Adipocyte (in vitro differentiated cells): ENCODE measurements around the gene B3GNT3.

Experiments used
- DNase-seq: peaks from one replicate; pipeline ENCODE4 v3.0.0-alpha.2; 2015; ENCODE audit warnings: low read depth
- H3K27me3 ChIP-seq: replicated peaks from 2 replicates; pipeline ENCODE4 v1.7.0; 2013; ENCODE audit warnings: mild to moderate bottlenecking, low read length, moderate library complexity; ENCODE audit not compliant: control insufficient read depth, insufficient read depth
- H3K36me3 ChIP-seq: 2 replicates; pipeline ENCODE4 v1.7.0; 2013; ENCODE audit warnings: low read length, mild to moderate bottlenecking, moderate library complexity; ENCODE audit not compliant: control insufficient read depth, insufficient read depth, severe bottlenecking
- H3K4me1 ChIP-seq: 2 replicates; pipeline ENCODE4 v1.7.0; 2013; ENCODE audit warnings: mild to moderate bottlenecking, low read length, moderate library complexity; ENCODE audit not compliant: control insufficient read depth, insufficient read depth
- H3K4me3 ChIP-seq: 2 replicates; pipeline ENCODE4 v1.7.0; 2013; ENCODE audit warnings: mild to moderate bottlenecking, low read length, moderate library complexity
- H3K9ac ChIP-seq: 2 replicates; pipeline ENCODE4 v1.7.0; 2013; ENCODE audit warnings: mild to moderate bottlenecking, low read length, moderate library complexity
- H3K9me3 ChIP-seq: 2 replicates; pipeline ENCODE4 v1.7.0; 2013; ENCODE audit warnings: mild to moderate bottlenecking, low read length, moderate library complexity; ENCODE audit not compliant: control insufficient read depth

B3GNT3 gene

DNA sequence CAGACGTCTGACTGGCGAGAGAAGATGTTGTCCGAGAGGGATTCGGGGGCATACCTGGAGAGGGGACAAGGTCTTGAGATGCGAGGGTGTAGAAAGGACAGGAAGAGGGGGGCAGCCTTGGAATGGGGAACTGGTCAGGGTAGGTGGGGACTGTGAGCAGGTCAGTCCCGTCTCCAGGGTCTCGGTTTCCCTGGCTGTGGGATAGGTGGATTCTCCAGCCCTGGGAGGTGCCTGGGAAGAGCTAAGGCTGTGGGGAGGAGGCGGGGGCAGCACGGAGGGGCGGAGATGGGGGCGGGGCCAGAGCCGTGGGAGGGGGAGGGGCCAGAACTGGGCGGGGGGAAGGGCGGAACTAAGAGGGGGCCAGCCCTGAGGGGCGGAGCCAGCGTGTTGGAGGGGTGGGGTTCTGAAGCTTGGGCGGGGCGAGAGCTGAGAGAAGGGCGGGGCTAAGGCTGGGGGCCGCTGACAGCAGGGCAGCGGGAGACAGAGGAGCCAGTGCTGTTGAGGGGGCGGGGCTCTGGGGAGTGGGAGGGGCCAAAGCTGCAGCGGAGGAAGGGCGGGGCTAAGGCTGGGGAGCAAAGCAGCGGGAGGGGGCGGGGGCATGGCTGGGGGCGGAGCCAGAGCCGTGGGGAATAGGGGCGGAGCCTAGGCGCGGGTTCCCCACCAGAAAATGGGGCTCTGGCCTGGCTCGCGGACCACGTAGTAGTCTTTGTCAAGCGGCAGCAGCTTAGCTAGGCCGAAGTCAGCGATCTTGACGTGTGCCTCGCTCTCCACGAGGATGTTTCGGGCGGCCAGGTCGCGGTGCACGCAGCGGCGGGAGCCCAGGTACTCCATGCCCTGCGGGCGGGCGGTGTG, 35.9 kb downstream of the B3GNT3 start:
- H3K27me3 ChIP-seq, result peaks cover 4% of the 10 kb centered on the region
- H3K36me3 ChIP-seq, result peaks cover 4% of the 10 kb centered on the region
- peak; percentile 55 for DNase-seq
- H3K4me1 ChIP-seq, result no peaks in the 10 kb centered on the region
- no peaks in the 10 kb centered on the region for H3K9me3 ChIP-seq
- H3K9ac ChIP-seq, result no peak overlapping the region
- H3K4me3 ChIP-seq, result no peak overlapping the region

DNA sequence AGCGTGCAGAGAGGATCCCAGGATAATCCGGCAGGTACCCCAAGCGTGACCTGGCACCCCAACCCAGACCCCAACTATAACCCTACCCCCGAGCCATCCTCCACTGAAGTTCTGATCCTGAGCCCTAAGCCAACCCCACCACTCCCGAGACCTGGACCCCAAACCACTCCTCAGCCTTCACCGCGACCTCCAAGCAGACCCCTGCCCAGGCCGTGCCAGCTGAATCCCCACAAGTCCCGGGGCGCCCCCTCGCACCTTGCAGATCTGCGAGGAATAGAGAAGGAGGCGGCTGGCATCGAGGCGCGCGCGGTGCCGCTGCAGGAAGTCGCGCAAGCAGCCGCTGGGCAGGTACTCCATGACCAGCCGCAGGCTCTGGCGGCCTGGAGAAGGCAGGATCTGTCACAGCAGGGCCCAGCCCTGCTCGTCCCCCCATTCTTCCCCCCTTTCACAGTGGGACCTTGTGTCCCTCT, 36.5 kb downstream of the B3GNT3 start:
- DNase-seq, result no peak
- Histone ChIP-seq H3K9me3 (no peaks in the 10 kb centered on the region), H3K27me3 (peaks cover 4% of the 10 kb centered on the region), H3K9ac (no peak overlapping the region), H3K4me1 (no peaks in the 10 kb centered on the region), H3K36me3 (peaks cover 4% of the 10 kb centered on the region), H3K4me3 (no peak overlapping the region)

DNA sequence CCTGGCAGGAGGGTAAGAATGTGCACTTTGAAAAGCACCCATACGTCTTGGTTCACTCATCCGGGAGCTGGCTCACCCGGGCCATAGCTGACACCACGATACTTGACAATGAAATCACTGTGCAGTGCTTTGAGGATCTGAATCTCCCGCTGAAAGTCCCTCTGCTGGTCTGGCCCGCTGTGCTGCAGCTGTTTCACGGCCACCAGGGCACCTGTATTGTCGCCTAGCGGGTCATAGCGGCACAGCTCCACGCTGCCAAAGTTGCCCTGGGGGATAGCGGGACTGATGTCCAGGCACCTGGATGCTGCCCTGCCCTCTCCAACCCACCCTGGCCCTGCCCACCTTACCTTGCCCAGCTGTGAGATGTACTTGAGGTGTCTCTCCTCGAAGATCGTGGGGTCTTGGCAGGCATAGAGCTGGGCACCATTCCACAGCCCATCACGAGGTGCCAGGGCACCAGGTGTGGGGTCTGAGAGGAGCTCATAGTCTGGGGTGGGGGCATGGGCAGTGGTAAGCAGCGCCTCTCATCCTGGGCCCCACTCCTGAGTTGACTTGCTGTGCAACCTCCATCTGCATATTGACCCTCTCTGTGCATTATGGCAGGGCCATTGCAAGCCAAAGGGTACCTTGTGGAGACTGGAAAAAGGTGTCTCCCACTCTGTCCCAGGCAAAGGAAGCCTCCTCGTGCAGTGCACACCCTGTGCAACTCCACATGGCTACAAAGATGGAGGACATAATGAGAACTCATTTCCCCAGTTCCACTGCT, 37.7 kb downstream of the B3GNT3 start:
- DNase-seq, result no peak
- Histone ChIP-seq H3K36me3 (peaks cover 5% of the 10 kb centered on the region), H3K9me3 (no peaks in the 10 kb centered on the region), H3K9ac (no peak overlapping the region), H3K4me1 (no peaks in the 10 kb centered on the region), H3K27me3 (peaks cover 4% of the 10 kb centered on the region), H3K4me3 (no peak overlapping the region)

DNA sequence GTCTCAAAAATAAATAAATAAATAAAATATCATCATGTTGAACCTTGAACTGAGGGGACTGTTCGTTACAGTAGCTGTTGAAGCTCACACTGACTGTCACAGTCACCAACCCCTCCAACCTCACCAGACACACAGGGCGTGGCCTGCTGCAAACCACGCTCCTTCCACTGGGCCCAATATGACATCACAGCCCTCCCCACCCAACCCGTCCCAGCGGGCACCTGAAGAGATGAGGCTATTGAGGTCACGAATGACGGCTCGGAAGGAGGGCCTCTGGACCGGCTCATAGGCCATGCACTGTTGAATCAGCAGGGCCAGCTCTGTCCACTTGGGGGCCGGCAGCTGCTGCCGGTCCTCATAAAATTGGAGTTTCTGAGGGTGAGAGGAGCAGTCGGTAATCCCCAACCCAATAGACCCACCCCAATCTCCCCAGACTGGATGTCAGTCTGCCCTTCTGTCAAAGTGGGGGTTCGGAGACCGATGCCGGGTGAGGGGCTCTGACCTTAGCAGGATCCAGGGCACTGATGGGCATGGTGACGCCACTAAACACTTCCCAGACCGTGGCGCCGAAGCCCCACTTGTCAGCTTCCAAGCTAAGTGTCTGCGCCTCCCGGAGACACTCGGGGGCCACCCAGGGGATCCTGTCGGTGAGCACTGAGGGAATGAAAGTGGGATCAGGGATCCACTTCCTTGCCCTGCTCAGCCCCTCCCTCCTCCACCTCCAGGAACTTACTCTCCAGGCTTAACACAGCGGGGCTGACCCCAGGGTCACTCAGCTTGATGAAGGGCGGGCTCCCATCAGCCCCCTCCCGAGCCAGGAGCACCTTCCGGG, 39.6 kb downstream of the B3GNT3 start:
- H3K9me3 ChIP-seq, result no peaks in the 10 kb centered on the region
- peaks cover 11% of the 10 kb centered on the region for H3K36me3 ChIP-seq
- no peak for DNase-seq
- H3K4me1 ChIP-seq, result peaks cover 4% of the 10 kb centered on the region
- peaks cover 4% of the 10 kb centered on the region for H3K27me3 ChIP-seq
- H3K9ac ChIP-seq, result no peak overlapping the region
- H3K4me3 ChIP-seq, result no peak overlapping the region

DNA sequence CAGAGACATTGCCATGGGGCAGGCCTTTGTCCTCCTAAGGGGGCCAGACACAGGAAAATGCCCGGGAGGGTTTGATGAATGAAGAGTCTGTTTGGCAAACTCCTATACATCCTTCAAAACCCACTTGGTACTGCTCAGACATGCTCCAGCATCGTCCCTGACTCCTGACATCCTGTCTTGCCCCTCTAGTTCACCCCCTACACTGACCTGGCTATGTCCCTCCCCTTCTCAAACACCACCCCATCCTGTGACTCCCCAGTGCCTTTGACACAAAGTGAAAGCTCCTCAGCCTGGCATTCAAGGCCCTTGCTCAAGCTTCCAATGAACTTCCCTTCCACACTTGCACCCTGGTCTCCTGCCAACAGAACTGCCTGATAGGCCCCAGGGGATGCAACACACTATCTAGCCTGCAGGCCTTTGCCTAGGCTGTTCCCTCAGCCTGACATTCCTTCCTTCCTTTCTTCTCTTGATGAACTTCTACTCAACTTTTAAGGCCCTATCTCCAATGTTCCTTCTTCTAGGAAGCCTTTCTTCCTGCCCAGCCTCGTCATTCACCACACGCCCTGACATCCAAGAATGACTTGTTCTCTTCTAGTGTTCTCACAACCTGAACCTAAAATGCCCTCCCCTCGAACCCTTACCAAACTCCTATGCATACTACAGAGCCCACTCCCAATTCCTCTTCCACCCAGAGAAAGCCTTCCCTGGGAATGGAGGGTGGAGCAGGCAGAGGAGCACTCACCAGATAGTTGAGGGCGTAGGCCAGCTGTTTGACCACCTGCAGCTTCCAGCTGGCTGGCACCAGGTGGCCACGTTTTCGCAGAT, 40.5 kb downstream of the B3GNT3 start:
- no peak overlapping the region for H3K9ac ChIP-seq
- H3K9me3 ChIP-seq, result no peaks in the 10 kb centered on the region
- peaks cover 2% of the 10 kb centered on the region for H3K27me3 ChIP-seq
- H3K4me1 ChIP-seq, result peaks cover 4% of the 10 kb centered on the region
- no peak overlapping the region for H3K4me3 ChIP-seq
- H3K36me3 ChIP-seq, result peaks cover 11% of the 10 kb centered on the region
- no peak for DNase-seq

DNA sequence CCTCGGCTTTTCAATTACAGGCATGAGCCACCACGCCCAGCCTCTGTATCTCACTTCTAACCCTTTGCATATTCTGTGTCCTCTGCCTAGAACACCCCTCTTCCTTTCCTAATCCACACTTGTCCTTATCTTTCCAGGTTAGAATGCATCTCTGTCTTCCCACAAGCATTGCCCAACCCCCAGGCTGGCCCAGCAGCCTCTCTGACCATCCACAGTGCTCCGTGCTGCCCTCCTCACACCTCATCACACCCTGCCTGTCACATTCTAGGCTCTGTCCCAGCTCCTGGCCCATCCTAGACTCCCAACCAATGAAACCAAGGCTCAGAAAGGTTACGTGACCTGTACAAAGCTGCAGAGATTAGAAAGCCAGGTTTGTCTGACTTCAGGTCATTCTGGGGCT, 41.6 kb downstream of the B3GNT3 start:
- Histone ChIP-seq H3K27me3 (peaks cover 7% of the 10 kb centered on the region), H3K4me3 (no peak overlapping the region), H3K36me3 (peaks cover 11% of the 10 kb centered on the region), H3K9ac (no peak overlapping the region), H3K4me1 (peaks cover 5% of the 10 kb centered on the region), H3K9me3 (no peaks in the 10 kb centered on the region)
- DNase-seq, result no peak

DNA sequence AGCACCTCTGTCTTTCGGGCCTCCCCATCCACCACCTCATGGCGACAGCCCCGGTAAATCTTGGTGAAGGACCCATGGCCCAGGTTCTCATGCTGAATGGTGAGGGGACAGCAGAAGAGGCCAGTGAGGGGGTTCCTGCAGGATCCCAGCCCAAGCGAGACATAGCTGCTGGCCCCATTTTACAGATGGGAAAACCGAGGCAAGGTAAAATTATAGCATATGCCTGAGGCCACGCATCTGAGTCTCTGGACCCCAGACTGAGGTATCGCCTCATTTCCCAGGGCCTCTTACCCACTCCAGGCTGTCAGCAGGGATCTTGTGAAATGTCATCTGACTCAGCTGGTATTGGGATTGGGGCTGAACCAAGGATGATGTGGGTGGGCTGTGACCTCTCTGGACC, 43.0 kb downstream of the B3GNT3 start:
- Histone ChIP-seq H3K36me3 (peaks cover 6% of the 10 kb centered on the region), H3K27me3 (peaks cover 7% of the 10 kb centered on the region), H3K9me3 (no peaks in the 10 kb centered on the region), H3K4me1 (peaks cover 10% of the 10 kb centered on the region), H3K9ac (no peak overlapping the region), H3K4me3 (no peak overlapping the region)
- DNase-seq, result no peak

DNA sequence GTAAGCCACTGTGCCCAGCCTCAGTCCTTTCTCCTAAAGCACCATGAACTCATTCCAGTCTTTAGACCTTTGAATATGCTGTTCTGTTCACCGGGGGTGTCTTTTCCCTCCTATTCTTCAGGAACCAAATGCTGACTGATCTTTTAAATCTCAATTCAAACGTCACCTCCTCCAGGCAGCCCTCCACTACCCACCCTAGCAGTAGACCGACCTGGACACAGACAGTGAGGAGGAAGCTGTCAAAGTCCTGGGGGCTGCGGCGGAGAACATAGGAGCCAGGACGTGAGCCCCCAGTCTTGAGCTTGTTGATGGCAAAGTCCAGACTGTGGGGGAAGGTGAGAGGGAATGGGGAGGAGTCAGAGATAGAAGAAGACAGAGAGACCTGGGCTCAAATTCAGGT, 45.1 kb downstream of the B3GNT3 start:
- no peak for DNase-seq
- Histone ChIP-seq H3K27me3 (peaks cover 7% of the 10 kb centered on the region), H3K9me3 (no peaks in the 10 kb centered on the region), H3K9ac (no peak overlapping the region), H3K36me3 (peaks cover 6% of the 10 kb centered on the region), H3K4me3 (no peak overlapping the region), H3K4me1 (peaks cover 10% of the 10 kb centered on the region)

DNA sequence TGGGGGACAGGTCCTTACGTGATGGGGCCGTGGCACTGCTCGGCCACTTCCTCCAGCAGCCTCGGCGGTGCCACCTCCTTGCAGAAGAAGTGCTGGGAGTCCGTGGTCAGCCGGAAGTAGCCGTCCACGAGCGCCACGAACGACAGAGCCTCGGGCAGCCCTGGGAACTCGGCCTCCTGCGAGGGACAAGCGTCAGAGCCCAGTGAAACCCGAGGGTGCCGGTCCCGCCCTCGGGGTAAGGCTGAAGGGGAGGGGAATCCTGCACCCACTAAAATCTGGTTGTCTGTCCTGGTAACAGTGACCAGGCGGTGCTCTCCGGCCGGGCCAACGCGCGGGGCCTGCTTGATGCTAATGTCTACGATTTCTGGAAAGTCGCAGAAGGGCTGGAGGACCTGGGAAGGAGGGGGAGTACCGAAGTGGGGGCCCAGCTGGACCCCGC, 46.5 kb downstream of the B3GNT3 start:
- Histone ChIP-seq H3K27me3 (peaks cover 7% of the 10 kb centered on the region), H3K4me3 (no peak overlapping the region), H3K9ac (no peak overlapping the region), H3K4me1 (peaks cover 10% of the 10 kb centered on the region), H3K9me3 (no peaks in the 10 kb centered on the region), H3K36me3 (peaks cover 6% of the 10 kb centered on the region)
- no peak for DNase-seq

DNA sequence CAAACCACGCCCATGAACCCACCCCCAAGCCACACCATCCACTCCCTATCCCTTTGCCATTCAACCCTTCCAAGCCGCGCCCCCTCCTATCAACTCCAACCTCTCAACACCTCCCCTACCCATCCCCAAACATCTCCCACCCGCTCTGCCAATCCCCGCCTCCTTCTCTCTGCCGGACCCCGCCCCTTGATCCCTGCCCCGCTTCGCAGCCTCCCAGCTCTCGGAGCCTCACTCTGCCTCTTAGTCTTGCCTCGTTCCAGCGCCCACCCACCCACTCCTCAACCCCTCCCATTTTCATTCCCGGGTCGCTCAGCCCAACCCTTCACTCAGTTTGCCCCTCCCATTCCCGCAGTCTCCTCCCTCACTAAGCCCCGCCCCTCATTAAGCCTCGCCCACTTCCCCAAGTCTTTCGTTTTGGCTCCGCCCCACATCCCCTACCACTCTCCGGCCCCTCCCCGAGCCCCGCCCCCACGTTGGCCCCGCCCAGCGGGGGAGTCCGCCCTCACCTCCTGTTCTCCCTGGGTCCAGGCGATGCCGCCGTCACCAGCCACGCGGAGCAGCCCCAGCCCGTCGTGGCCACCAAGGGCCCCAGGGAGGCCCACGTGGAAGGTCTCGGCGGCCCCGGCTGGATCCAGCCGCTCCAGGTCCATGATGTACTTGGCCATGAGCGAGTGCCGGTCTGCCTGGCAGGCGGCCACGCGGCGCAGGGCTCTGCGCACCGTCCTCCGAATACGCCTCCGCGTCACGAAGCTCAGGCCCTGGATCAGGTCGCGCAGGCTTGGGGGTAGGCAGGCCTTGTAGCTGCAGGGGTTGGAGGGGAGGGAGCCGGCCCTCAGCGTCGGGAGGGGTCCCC, 47.1 kb downstream of the B3GNT3 start:
- peaks cover 7% of the 10 kb centered on the region for H3K27me3 ChIP-seq
- H3K36me3 ChIP-seq, result peaks cover 6% of the 10 kb centered on the region
- peak; percentile 56 for DNase-seq
- no peaks in the 10 kb centered on the region for H3K9me3 ChIP-seq
- peak overlapping the region; percentile 58 for H3K4me3 ChIP-seq
- H3K4me1 ChIP-seq, result peaks cover 10% of the 10 kb centered on the region
- peak overlapping the region; percentile 49 for H3K9ac ChIP-seq
